CD8-positive, alpha-beta memory T cell (primary cell): Measurements from ENCODE around the gene TTLL4. TPM values are rescaled to one million over a fixed set of nuclear protein-coding genes. Genes with fewer than 3 reads are reported as not detected.
"Not testable (repeated sequence)": the region's sequence is repeated elsewhere in the genome, so short reads cannot be mapped to it uniquely, and the experiment has no call there.

Experiments used
- CTCF ChIA-PET: fragments of 350-600 bp; sonication (Branson Sonifier 250); formaldehyde crosslinking; loops from one replicate; lab custom pipeline; 2021; ENCODE audit warnings: antibody characterized with exemption; lab: Charles Lee
- POLR2A ChIA-PET: fragments of 350-600 bp; sonication (Branson Sonifier 250); formaldehyde crosslinking; loops from one replicate; lab custom pipeline; 2021; ENCODE audit warnings: antibody characterized with exemption; lab: Charles Lee
- DNase-seq, 5 donors: peaks; one replicate each; pipeline versions ENCODE4 v3.0.0 to v3.0.0-alpha.2; 2020 to 2022; ENCODE audit warnings: mixed read lengths in 1 of 5
- H3K27ac ChIP-seq: one replicate; pipeline ENCODE4 v1.7.0; 2013; ENCODE audit warnings: low read depth, mild to moderate bottlenecking, low read length, moderate library complexity
- H3K27me3 ChIP-seq: 2 replicates; pipeline ENCODE4 v1.7.0; 2013; ENCODE audit warnings: low read length, mild to moderate bottlenecking; ENCODE audit not compliant: insufficient read depth, poor library complexity, severe bottlenecking
- H3K36me3 ChIP-seq: 2 replicates; pipeline ENCODE4 v1.7.0; 2013; ENCODE audit warnings: mild to moderate bottlenecking, low read length, moderate library complexity; ENCODE audit not compliant: insufficient read depth
- H3K4me1 ChIP-seq: 2 replicates; pipeline ENCODE4 v1.7.0; 2013; ENCODE audit warnings: mild to moderate bottlenecking, low read length, moderate library complexity; ENCODE audit not compliant: insufficient read depth
- H3K4me3 ChIP-seq: 2 replicates; pipeline ENCODE4 v1.7.0; 2013; ENCODE audit warnings: mild to moderate bottlenecking, low read length
- H3K9me3 ChIP-seq: 2 replicates; pipeline ENCODE4 v1.7.0; 2013; ENCODE audit warnings: mild to moderate bottlenecking, low read length
- H3K27ac Mint-ChIP-seq, 8 donors: one replicate each; pipeline ENCODE4 v1.8.0; 2020 to 2021; ENCODE audit warnings: mixed read lengths in 8 of 8, mild to moderate bottlenecking in 6 of 8, inconsistent platforms in 3 of 8, moderate library complexity in 3 of 8
- H3K27me3 Mint-ChIP-seq, 2 donors: one replicate each; pipeline ENCODE4 v1.8.0; 2020 to 2021; ENCODE audit warnings: mixed read lengths in 2 of 2, mild to moderate bottlenecking in 1 of 2, moderate library complexity in 1 of 2
- H3K36me3 Mint-ChIP-seq, 3 donors: one replicate each; pipeline ENCODE4 v1.8.0; 2020 to 2021; ENCODE audit warnings: mixed read lengths in 3 of 3, inconsistent platforms in 1 of 3, mild to moderate bottlenecking in 1 of 3
- H3K4me1 Mint-ChIP-seq, 3 donors: one replicate each; pipeline ENCODE4 v1.8.0; 2020 to 2021; ENCODE audit warnings: mixed read lengths in 3 of 3, inconsistent platforms in 1 of 3, mild to moderate bottlenecking in 1 of 3
- H3K4me3 Mint-ChIP-seq, 7 donors: one replicate each; pipeline ENCODE4 v1.8.0; 2020 to 2021; ENCODE audit warnings: mixed read lengths in 7 of 7, mild to moderate bottlenecking in 6 of 7, moderate library complexity in 4 of 7, inconsistent platforms in 2 of 7
- H3K9me3 Mint-ChIP-seq, 5 donors: one replicate each; pipeline ENCODE4 v1.8.0; 2020 to 2022; ENCODE audit warnings: mixed read lengths in 5 of 5, mild to moderate bottlenecking in 3 of 5, moderate library complexity in 2 of 5, inconsistent platforms in 1 of 5
- polyA plus RNA-seq: library from polyadenylated mRNA; unstranded; fragments of 300-500 nt; fragmentation: Illumina TruSeq; gene quantifications from one replicate; pipeline ENCODE4 v1.2.3, GENCODE V29; 2021
- total RNA-seq, 2 experiments: library from RNA; stranded (reverse); gene quantifications; one replicate each; pipeline ENCODE4 v1.2.3, GENCODE V29; 2021

TTLL4 gene
- total and polyA plus RNA-seq, 3 experiments from 2014 or later: 7.1 to 44.2 (median 42.0) TPM

- POLR2A ChIA-PET: no interaction called here
- Histone ChIP-seq H3K27ac (no peak overlapping the region), H3K9me3 (no peaks in the 10 kb centered on the region), H3K4me3 (no peak overlapping the region), H3K4me1 (no peaks in the 10 kb centered on the region), H3K27me3 (no peaks in the 10 kb centered on the region), H3K36me3 (peaks cover 11% of the 10 kb centered on the region)
- Mint-ChIP-seq H3K4me1 (no peaks in the 10 kb centered on the region), H3K27ac (peak overlapping the region in 1 of 8 donors; percentile 13), H3K36me3 (peaks cover 17 to 41% (median 22%) of the 10 kb centered on the region in 3 donors), H3K9me3 (no peaks in the 10 kb centered on the region), H3K27me3 (no peaks in the 10 kb centered on the region), H3K4me3 (no peak overlapping the region)
- DNase-seq: no peak
- CTCF ChIA-PET: no interaction called here
These were observed 46.2 kb downstream of the TTLL4 start for GRCh38 chr2:218756599-218757377.

- H3K27me3 ChIP-seq: no peaks in the 10 kb centered on the region
- Mint-ChIP-seq H3K27me3 (no peaks in the 10 kb centered on the region), H3K27ac (no peak overlapping the region), H3K9me3 (no peaks in the 10 kb centered on the region), H3K36me3 (peaks cover 0 to 3% (median 1%) of the 10 kb centered on the region in 3 donors), H3K4me1 (no peaks in the 10 kb centered on the region), H3K4me3 (no peak overlapping the region)
- no peaks in the 10 kb centered on the region for H3K36me3 ChIP-seq
- H3K4me1 ChIP-seq: no peaks in the 10 kb centered on the region
- DNase-seq: no peak
- POLR2A ChIA-PET: no interaction called here
- CTCF ChIA-PET: interaction anchor here (1.3 kb wide), 1 partner anchor 86 kb away, joined by 3 read pairs; no protein-coding TSS in a partner anchor
- no peak overlapping the region for H3K4me3 ChIP-seq
- H3K27ac ChIP-seq: no peak overlapping the region
- no peaks in the 10 kb centered on the region for H3K9me3 ChIP-seq
These were observed 51.2 kb downstream of the TTLL4 start for GRCh38 chr2:218761795-218762194.

GRCh38 chr2:218772759-218773158, 62.1 kb downstream of the TTLL4 start:
- H3K9me3 ChIP-seq, DNase-seq, CTCF ChIA-PET, H3K27ac ChIP-seq, H3K27ac Mint-ChIP-seq, H3K4me1 ChIP-seq, H3K27me3 ChIP-seq, H3K4me3 ChIP-seq, H3K27me3 Mint-ChIP-seq, POLR2A ChIA-PET, H3K36me3 ChIP-seq, H3K4me1 Mint-ChIP-seq, H3K4me3 Mint-ChIP-seq: not testable (repeated sequence)
- Mint-ChIP-seq H3K36me3 (peaks cover 9 to 50% (median 23%) of the 10 kb centered on the region in 3 donors), H3K9me3 (peaks cover 6 to 18% (median 16%) of the 10 kb centered on the region in 5 donors)

GRCh38 chr2:218773881-218774280, 63.2 kb downstream of the TTLL4 start:
- H3K4me3 Mint-ChIP-seq: no peak overlapping the region
- H3K9me3 ChIP-seq: no peaks in the 10 kb centered on the region
- no peak for DNase-seq
- no peak overlapping the region for H3K27ac Mint-ChIP-seq
- no peak overlapping the region for H3K27ac ChIP-seq
- POLR2A ChIA-PET: no interaction called here
- no peak overlapping the region for H3K4me3 ChIP-seq
- peaks cover 13 to 54% (median 26%) of the 10 kb centered on the region in 3 donors for H3K36me3 Mint-ChIP-seq
- H3K36me3 ChIP-seq: no peaks in the 10 kb centered on the region
- peaks cover 11% of the 10 kb centered on the region in 2 donors for H3K27me3 Mint-ChIP-seq
- H3K27me3 ChIP-seq: no peaks in the 10 kb centered on the region
- CTCF ChIA-PET: no interaction called here
- peaks cover 6 to 22% (median 19%) of the 10 kb centered on the region in 5 donors for H3K9me3 Mint-ChIP-seq
- H3K4me1 ChIP-seq: no peaks in the 10 kb centered on the region
- H3K4me1 Mint-ChIP-seq: no peaks in the 10 kb centered on the region

DNA sequence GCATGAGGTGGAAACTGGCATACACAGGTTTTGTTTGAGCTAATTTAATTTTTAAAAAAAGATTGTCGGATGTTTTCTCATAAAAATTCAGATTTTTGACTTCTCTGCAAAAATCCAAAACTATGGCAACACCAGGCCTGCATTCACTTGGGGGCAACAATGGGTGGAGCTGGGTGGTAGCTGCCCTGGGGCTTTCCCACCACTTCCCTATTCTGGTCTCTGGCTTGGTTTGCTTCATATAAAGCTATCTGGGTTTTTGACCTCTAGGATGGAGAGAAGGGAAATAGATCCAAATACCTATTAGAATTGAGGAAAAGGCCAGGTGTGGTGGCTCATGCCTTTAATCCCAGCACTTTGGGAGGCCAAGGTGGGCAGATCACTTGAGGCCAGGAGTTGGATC, 65.9 kb downstream of the TTLL4 start:
- peaks cover 0 to 5% (median 0%) of the 10 kb centered on the region in 3 donors for H3K4me1 Mint-ChIP-seq
- DNase-seq: no peak
- H3K27me3 ChIP-seq: peaks cover 4% of the 10 kb centered on the region
- H3K27me3 Mint-ChIP-seq: peaks cover 24 to 35% of the 10 kb centered on the region in 2 donors
- CTCF ChIA-PET: no interaction called here
- no peak overlapping the region for H3K27ac ChIP-seq
- H3K4me3 ChIP-seq: no peak overlapping the region
- POLR2A ChIA-PET: no interaction called here
- H3K9me3 Mint-ChIP-seq: peaks cover 6 to 24% (median 17%) of the 10 kb centered on the region in 5 donors
- H3K4me3 Mint-ChIP-seq: no peak overlapping the region
- H3K36me3 Mint-ChIP-seq: peaks cover 15 to 56% (median 19%) of the 10 kb centered on the region in 3 donors
- H3K4me1 ChIP-seq: no peaks in the 10 kb centered on the region
- no peaks in the 10 kb centered on the region for H3K36me3 ChIP-seq
- no peaks in the 10 kb centered on the region for H3K9me3 ChIP-seq
- H3K27ac Mint-ChIP-seq: no peak overlapping the region

DNA sequence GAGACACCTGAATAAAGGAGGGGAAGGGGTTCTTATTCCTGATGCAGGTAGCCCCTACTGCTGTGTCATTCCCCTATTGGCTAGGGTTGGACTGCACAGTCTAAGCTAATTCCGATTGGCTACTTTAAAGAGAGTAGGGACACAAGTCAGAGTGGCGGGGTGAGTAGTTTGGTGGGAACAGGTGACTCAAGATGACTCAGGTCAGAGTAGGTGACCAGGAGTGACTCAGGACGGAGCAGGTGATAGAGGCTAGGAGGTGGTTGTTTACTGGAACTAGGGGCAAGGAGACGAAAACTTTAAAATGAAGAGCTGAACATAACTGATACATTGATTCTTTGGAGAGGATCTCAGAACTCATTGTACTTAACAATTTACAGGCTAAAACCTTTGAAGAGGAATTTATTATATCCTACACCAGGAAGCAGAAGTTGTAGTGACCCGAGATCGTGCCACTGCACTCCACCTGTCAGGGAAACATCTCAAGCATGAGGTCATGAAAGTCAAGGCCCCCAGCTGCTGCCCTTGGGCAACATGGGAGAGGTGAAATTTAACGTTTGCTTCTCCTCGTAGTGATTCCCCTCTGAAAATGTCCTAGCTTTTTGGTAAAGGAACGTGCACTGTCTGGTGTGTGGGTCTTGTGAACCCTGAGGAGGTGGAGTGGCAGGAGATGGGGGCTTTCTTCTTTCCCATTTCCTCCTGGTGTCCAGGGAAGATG, 66.8 kb downstream of the TTLL4 start:
- Mint-ChIP-seq H3K27ac (no peak overlapping the region), H3K36me3 (peaks cover 14 to 49% (median 15%) of the 10 kb centered on the region in 3 donors), H3K4me1 (peaks cover 0 to 6% (median 1%) of the 10 kb centered on the region in 3 donors), H3K4me3 (peak overlapping the region in 1 of 7 donors; percentile 10), H3K27me3 (peaks cover 27 to 40% of the 10 kb centered on the region in 2 donors), H3K9me3 (peaks cover 6 to 24% (median 17%) of the 10 kb centered on the region in 5 donors)
- DNase-seq: no peak
- Histone ChIP-seq H3K4me3 (no peak overlapping the region), H3K27ac (no peak overlapping the region), H3K36me3 (no peaks in the 10 kb centered on the region), H3K4me1 (no peaks in the 10 kb centered on the region), H3K9me3 (no peaks in the 10 kb centered on the region), H3K27me3 (peaks cover 6% of the 10 kb centered on the region)
- ChIA-PET CTCF (no interaction called here), POLR2A (no interaction called here)

GRCh38 chr2:218780046-218780445, 69.4 kb downstream of the TTLL4 start:
- H3K4me3 ChIP-seq: no peak overlapping the region

More at GRCh38 chr2:218780046-218780445, 69.4 kb downstream of the TTLL4 start:
- H3K27ac Mint-ChIP-seq: no peak overlapping the region
- H3K4me1 Mint-ChIP-seq: peaks cover 0 to 6% (median 1%) of the 10 kb centered on the region in 3 donors
- H3K27me3 Mint-ChIP-seq: peaks cover 37 to 52% of the 10 kb centered on the region in 2 donors
- H3K36me3 Mint-ChIP-seq: peaks cover 10 to 39% (median 14%) of the 10 kb centered on the region in 3 donors
- POLR2A ChIA-PET: no interaction called here
- no peak for DNase-seq
- Histone ChIP-seq H3K27me3 (peaks cover 9% of the 10 kb centered on the region), H3K27ac (no peak overlapping the region), H3K4me1 (no peaks in the 10 kb centered on the region), H3K36me3 (no peaks in the 10 kb centered on the region), H3K9me3 (no peaks in the 10 kb centered on the region)
- no peak overlapping the region for H3K4me3 Mint-ChIP-seq
- CTCF ChIA-PET: no interaction called here
- peaks cover 6 to 24% (median 17%) of the 10 kb centered on the region in 5 donors for H3K9me3 Mint-ChIP-seq
